ENCODE data around the gene CACNA2D3.

DNA sequence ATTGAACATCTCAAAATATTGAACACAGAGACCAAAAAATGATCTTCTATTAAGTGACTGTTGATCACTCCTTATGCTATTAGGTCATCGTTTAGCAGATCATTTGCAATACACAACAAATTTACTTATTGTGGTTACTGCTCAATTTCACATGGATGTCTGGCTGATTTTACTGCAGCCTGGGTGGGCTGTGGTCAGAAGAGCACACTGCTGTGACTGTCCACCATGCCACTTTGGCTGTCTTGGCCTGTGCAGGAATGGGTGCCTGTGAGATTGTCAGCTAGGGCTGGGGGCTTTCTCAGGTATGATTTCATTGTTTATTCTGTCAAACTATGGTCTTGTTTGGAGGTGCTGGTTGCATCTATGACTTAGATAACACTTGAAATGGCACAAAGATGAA lies 885.6 kb downstream of the CACNA2D3 start:
- TF ChIP-seq POLR2A (IDR thresholded peaks at IDR 0.05; ENCODE audit: low read length) (no peak), GATA1 (IDR thresholded peaks at IDR 0.05; ENCODE audit: low read depth, low read length) (no peak)
